GM12878 (cell line): Measurements from ENCODE around the gene CLTCL1. TPM values are rescaled to one million over a fixed set of nuclear protein-coding genes. Genes with fewer than 3 reads are reported as not detected.

Experiments
- ATAC-seq: fragments of 200-7000 bp; cut with Tn5 transposase; 3 replicates; pipeline ENCODE4 v1.9.1; 2020; ENCODE audit warnings: mild to moderate bottlenecking, moderate library complexity
- BruUV-seq: library from RNA; stranded (reverse); fragments of 400-500 nt; replicated peaks from 2 replicates; lab custom pipeline; 2021; lab: Mats Ljungman, UMichigan
- CTCF ChIA-PET: fragments of 300-600 bp; sonication (Branson Sonifier 250); formaldehyde crosslinking; extraction: SDS; loops from one replicate; lab custom pipeline; 2021; ENCODE audit warnings: inconsistent platforms; lab: Yijun Ruan, JAX
- POLR2A ChIA-PET: fragments of 350-600 bp; formaldehyde crosslinking; extraction: SDS; loops from one replicate; lab custom pipeline; 2021; ENCODE audit warnings: inconsistent platforms; lab: Charles Lee
- RAD21 ChIA-PET: fragments of 300-600 bp; sonication (Branson Sonifier 250); formaldehyde crosslinking; loops from one replicate; lab custom pipeline; 2023; ENCODE audit warnings: antibody characterized with exemption; ENCODE audit not compliant: unreplicated experiment; lab: Charles Lee
- SMC1A ChIA-PET: fragments of 300-600 bp; sonication (Branson Sonifier 250); formaldehyde crosslinking; loops from one replicate; lab custom pipeline; 2023; ENCODE audit not compliant: unreplicated experiment, uncharacterized antibody; lab: Charles Lee
- DNase-seq: peaks from one replicate; pipeline ENCODE4 v3.0.0-alpha.2; 2011; ENCODE audit warnings: low read depth, low spot score
- FAIRE-seq: peaks from 3 replicates; lab custom pipeline; 2011; peaks lifted over from hg19 to GRCh38; lab: Jason Lieb, UNC
- H2AFZ ChIP-seq: 2 replicates; pipeline ENCODE4 v1.6.0; 2011; ENCODE audit warnings: low read depth, low read length, control low read depth; ENCODE audit not compliant: control insufficient read depth
- H3K27ac ChIP-seq: 2 replicates; pipeline ENCODE4 v1.5.1; 2011; ENCODE audit warnings: control low read depth; ENCODE audit not compliant: control insufficient read depth, insufficient read depth
- H3K27me3 ChIP-seq, 2 experiments: replicated peaks in 1 of 2; 2 replicates each; pipeline versions ENCODE4 v1.6.0 to v1.6.1; 2011; ENCODE audit warnings: low read length in 1 of 2; ENCODE audit not compliant: control insufficient read depth in 2 of 2, insufficient read depth in 2 of 2
- H3K36me3 ChIP-seq, 2 experiments: 2 replicates each; pipeline ENCODE4 v1.5.1; 2011; ENCODE audit warnings: low read length in 1 of 2; ENCODE audit not compliant: control insufficient read depth in 2 of 2, insufficient read depth in 2 of 2
- H3K4me1 ChIP-seq: 2 replicates; pipeline ENCODE4 v1.6.1; 2011; ENCODE audit warnings: mild to moderate bottlenecking, low read length, moderate library complexity, mixed read lengths; ENCODE audit not compliant: control insufficient read depth, insufficient read depth
- H3K4me2 ChIP-seq: 2 replicates; pipeline ENCODE4 v1.6.0; 2011; ENCODE audit warnings: control low read depth; ENCODE audit not compliant: control insufficient read depth, insufficient read depth
- H3K4me3 ChIP-seq: fragments of 200-600 bp; sonication (generic); 2 replicates; pipeline ENCODE4 v1.5.1; 2016
- H3K79me2 ChIP-seq: 2 replicates; pipeline ENCODE4 v1.6.0; 2011; ENCODE audit warnings: low read length; ENCODE audit not compliant: control insufficient read depth, insufficient read depth
- H3K9ac ChIP-seq: 2 replicates; pipeline ENCODE4 v1.8.0; 2011; ENCODE audit warnings: low read length, control low read depth, mixed read lengths; ENCODE audit not compliant: control insufficient read depth, insufficient read depth
- H3K9me3 ChIP-seq: replicated peaks from 3 replicates; pipeline ENCODE4 v1.5.1; 2011; ENCODE audit warnings: mild to moderate bottlenecking, low read length; ENCODE audit not compliant: control insufficient read depth, insufficient read depth
- H4K20me1 ChIP-seq: 2 replicates; pipeline ENCODE4 v1.6.0; 2011; ENCODE audit not compliant: control insufficient read depth, insufficient read depth
- EZH2 ChIP-seq: IDR thresholded peaks from 2 replicates; pipeline ENCODE4 v1.6.1; 2012; ENCODE audit warnings: low read depth, mild to moderate bottlenecking, control low read depth, inconsistent platforms, low read length, borderline replicate concordance; ENCODE audit not compliant: control insufficient read depth
- HCFC1 ChIP-seq: fragments of 150-350 bp; IDR thresholded peaks from 2 replicates; pipeline ENCODE4 v1.6.1; 2014; ENCODE audit warnings: low read length
- IRF4 ChIP-seq: IDR thresholded peaks from 2 replicates; pipeline ENCODE4 v1.6.1; 2011; ENCODE audit warnings: low read depth, low read length
- SUPT20H ChIP-seq: IDR thresholded peaks from 2 replicates; pipeline ENCODE4 v1.6.1; 2011; ENCODE audit warnings: low read depth, mild to moderate bottlenecking, low read length, moderate library complexity, borderline replicate concordance; ENCODE audit not compliant: control insufficient read depth
- TCF3 ChIP-seq: IDR thresholded peaks from 2 replicates; pipeline ENCODE4 v1.6.1; 2012; ENCODE audit warnings: low read depth, mild to moderate bottlenecking, low read length, borderline replicate concordance; ENCODE audit not compliant: insufficient read depth
- WGBS: methylation state at CpG from one replicate; pipeline ENCODE4 v1.1.6; 2016; ENCODE audit warnings: low lambda C conversion rate; ENCODE audit not compliant: insufficient replicate concordance, insufficient coverage; ENCODE audit errors: missing lambda C conversion rate; 5-methylcytosine and 5-hydroxymethylcytosine counted together
- in situ Hi-C: fragments of 300-500 bp; cut with MboI; formaldehyde crosslinking; loops from 9 replicates; pipeline ENCODE4 v1.14.3; 2018; ENCODE audit warnings: mixed read lengths
- intact Hi-C: fragments of 100-400 bp; cut with micrococcal nuclease; formaldehyde crosslinking; loops from one replicate; pipeline ENCODE4 v1.14.2; 2022; ENCODE audit not compliant: unreplicated experiment
- polyA plus RNA-seq, 11 experiments: library from polyadenylated mRNA; depleted of rRNA in 4 of 11; unstranded in 6 of 11; stranded (reverse) in 5 of 11; fragments of >200 nt; fragmentation: Nextera tagmentation in 4 of 11; fragmentation: Illumina TruSeq in 1 of 11; extraction: Ambion mirVana in 4 of 11; extraction: Trizol in 1 of 11; gene quantifications; 1 replicate in 1 of 11; 2 replicates in 10 of 11; pipeline versions ENCODE4 v1.2.1 to v1.2.3, GENCODE V29; 2011 to 2016; ENCODE audit warnings: inconsistent platforms in 2 of 11, missing spikeins in 2 of 11, low read depth in 1 of 11
- total RNA-seq, 4 experiments: library from RNA; depleted of rRNA in 3 of 4; stranded (reverse); fragments of >200 nt in 3 of 4; fragmentation: Illumina TruSeq in 1 of 4; extraction: Trizol in 1 of 4; gene quantifications; 2 replicates each; pipeline versions ENCODE4 v1.2.1 to v1.2.3, GENCODE V29; 2013 to 2021
- TF ChIP-seq, protein P1 (sequence below): fragments of 450-650 bp; formaldehyde crosslinking; IDR thresholded peaks from 2 replicates; pipeline ENCODE4 v1.4.0; 2020; ENCODE audit warnings: mild to moderate bottlenecking, moderate library complexity
- TF ChIP-seq, protein P2 (sequence below): IDR thresholded peaks from 2 replicates; pipeline ENCODE4 v1.6.1; 2012; ENCODE audit warnings: low read length, inconsistent platforms
- TF ChIP-seq, protein P3 (sequence below): fragments of 150-350 bp; IDR thresholded peaks from 2 replicates; pipeline ENCODE4 v1.6.1; 2016; ENCODE audit warnings: low read depth, low read length
- TF ChIP-seq, protein P4 (sequence below): fragments of 450-650 bp; IDR thresholded peaks from 2 replicates; pipeline ENCODE4 v1.6.1; 2017; ENCODE audit warnings: mild to moderate bottlenecking

The CLTCL1 gene
- total and polyA plus RNA-seq, 10 of the 15 experiments (the other 5 are each of a cell fraction or from before 2014, with no cell fraction given), result under 0.01 to 0.35 (median 0.12) TPM; not detected in 2

DNA sequence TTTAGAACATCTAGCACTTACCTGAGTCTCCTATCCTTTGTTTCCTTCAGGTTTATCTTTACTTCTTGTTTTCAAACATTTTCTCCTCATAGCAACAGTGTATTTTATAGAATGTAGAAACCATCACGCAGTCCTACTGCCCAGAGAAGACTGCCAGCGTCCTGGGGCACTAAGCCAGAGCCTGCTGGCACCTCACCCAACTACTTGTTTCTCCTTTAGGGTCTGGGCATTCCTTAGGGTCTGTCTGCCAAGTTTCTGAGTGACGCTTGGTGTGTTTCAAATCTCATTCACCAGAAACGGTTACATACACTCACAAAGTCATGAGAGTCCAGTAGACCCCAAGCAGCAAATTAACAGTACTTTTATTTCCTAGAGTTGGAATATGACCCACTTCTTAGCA, 63.3 kb downstream of the CLTCL1 start:
- H3K36me3 ChIP-seq, result no peaks in the 10 kb centered on the region
- 28% methylated on average over 4 of the region's 4 CpGs for WGBS
- ChIA-PET CTCF (no interaction called here), SMC1A (no interaction called here), RAD21 (no interaction called here), POLR2A (no interaction called here)
- intact Hi-C loops (no loop called here), in situ Hi-C loops (no loop called here)
- H3K27me3 ChIP-seq, result peaks cover 1 to 2% of the 10 kb centered on the region in 2 experiments; a peak in 2 of 4 replicates
- no peak overlapping the region for H3K4me2 ChIP-seq
- H3K79me2 ChIP-seq, result no peaks in the 10 kb centered on the region
- H3K4me1 ChIP-seq, result no peaks in the 10 kb centered on the region
- no peak for DNase-seq
- no peak overlapping the region for H3K9ac ChIP-seq
- H2AFZ ChIP-seq, result no peak overlapping the region
- H3K4me3 ChIP-seq, result no peak overlapping the region
- no peak for ATAC-seq
- H3K27ac ChIP-seq, result no peak overlapping the region
- no peaks in the 10 kb centered on the region for H4K20me1 ChIP-seq
- no TSS peak for BruUV-seq
- no peak for FAIRE-seq
- no peaks in the 10 kb centered on the region for H3K9me3 ChIP-seq
- no peak for TF ChIP-seq IRF4
- TF ChIP-seq HCFC1, result no peak
- TF ChIP-seq, protein P1, sequence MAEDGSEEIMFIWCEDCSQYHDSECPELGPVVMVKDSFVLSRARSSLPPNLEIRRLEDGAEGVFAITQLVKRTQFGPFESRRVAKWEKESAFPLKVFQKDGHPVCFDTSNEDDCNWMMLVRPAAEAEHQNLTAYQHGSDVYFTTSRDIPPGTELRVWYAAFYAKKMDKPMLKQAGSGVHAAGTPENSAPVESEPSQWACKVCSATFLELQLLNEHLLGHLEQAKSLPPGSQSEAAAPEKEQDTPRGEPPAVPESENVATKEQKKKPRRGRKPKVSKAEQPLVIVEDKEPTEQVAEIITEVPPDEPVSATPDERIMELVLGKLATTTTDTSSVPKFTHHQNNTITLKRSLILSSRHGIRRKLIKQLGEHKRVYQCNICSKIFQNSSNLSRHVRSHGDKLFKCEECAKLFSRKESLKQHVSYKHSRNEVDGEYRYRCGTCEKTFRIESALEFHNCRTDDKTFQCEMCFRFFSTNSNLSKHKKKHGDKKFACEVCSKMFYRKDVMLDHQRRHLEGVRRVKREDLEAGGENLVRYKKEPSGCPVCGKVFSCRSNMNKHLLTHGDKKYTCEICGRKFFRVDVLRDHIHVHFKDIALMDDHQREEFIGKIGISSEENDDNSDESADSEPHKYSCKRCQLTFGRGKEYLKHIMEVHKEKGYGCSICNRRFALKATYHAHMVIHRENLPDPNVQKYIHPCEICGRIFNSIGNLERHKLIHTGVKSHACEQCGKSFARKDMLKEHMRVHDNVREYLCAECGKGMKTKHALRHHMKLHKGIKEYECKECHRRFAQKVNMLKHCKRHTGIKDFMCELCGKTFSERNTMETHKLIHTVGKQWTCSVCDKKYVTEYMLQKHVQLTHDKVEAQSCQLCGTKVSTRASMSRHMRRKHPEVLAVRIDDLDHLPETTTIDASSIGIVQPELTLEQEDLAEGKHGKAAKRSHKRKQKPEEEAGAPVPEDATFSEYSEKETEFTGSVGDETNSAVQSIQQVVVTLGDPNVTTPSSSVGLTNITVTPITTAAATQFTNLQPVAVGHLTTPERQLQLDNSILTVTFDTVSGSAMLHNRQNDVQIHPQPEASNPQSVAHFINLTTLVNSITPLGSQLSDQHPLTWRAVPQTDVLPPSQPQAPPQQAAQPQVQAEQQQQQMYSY, result no peak
- TF ChIP-seq, protein P2, sequence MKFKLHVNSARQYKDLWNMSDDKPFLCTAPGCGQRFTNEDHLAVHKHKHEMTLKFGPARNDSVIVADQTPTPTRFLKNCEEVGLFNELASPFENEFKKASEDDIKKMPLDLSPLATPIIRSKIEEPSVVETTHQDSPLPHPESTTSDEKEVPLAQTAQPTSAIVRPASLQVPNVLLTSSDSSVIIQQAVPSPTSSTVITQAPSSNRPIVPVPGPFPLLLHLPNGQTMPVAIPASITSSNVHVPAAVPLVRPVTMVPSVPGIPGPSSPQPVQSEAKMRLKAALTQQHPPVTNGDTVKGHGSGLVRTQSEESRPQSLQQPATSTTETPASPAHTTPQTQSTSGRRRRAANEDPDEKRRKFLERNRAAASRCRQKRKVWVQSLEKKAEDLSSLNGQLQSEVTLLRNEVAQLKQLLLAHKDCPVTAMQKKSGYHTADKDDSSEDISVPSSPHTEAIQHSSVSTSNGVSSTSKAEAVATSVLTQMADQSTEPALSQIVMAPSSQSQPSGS, result no peak
- TF ChIP-seq TCF3, result no peak
- TF ChIP-seq, protein P3, sequence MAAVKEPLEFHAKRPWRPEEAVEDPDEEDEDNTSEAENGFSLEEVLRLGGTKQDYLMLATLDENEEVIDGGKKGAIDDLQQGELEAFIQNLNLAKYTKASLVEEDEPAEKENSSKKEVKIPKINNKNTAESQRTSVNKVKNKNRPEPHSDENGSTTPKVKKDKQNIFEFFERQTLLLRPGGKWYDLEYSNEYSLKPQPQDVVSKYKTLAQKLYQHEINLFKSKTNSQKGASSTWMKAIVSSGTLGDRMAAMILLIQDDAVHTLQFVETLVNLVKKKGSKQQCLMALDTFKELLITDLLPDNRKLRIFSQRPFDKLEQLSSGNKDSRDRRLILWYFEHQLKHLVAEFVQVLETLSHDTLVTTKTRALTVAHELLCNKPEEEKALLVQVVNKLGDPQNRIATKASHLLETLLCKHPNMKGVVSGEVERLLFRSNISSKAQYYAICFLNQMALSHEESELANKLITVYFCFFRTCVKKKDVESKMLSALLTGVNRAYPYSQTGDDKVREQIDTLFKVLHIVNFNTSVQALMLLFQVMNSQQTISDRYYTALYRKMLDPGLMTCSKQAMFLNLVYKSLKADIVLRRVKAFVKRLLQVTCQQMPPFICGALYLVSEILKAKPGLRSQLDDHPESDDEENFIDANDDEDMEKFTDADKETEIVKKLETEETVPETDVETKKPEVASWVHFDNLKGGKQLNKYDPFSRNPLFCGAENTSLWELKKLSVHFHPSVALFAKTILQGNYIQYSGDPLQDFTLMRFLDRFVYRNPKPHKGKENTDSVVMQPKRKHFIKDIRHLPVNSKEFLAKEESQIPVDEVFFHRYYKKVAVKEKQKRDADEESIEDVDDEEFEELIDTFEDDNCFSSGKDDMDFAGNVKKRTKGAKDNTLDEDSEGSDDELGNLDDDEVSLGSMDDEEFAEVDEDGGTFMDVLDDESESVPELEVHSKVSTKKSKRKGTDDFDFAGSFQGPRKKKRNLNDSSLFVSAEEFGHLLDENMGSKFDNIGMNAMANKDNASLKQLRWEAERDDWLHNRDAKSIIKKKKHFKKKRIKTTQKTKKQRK, result no peak
- TF ChIP-seq EZH2, result no peak
- TF ChIP-seq, protein P4, sequence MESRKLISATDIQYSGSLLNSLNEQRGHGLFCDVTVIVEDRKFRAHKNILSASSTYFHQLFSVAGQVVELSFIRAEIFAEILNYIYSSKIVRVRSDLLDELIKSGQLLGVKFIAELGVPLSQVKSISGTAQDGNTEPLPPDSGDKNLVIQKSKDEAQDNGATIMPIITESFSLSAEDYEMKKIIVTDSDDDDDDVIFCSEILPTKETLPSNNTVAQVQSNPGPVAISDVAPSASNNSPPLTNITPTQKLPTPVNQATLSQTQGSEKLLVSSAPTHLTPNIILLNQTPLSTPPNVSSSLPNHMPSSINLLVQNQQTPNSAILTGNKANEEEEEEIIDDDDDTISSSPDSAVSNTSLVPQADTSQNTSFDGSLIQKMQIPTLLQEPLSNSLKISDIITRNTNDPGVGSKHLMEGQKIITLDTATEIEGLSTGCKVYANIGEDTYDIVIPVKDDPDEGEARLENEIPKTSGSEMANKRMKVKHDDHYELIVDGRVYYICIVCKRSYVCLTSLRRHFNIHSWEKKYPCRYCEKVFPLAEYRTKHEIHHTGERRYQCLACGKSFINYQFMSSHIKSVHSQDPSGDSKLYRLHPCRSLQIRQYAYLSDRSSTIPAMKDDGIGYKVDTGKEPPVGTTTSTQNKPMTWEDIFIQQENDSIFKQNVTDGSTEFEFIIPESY, result no peak
- no peak for TF ChIP-seq SUPT20H
